H1 (cell line): ENCODE measurements around the gene DOK7. TPM values are rescaled to one million over a fixed set of nuclear protein-coding genes. Genes with fewer than 3 reads are reported as not detected.

Experiments used
- CTCF ChIA-PET: fragments of 300-600 bp; sonication (Branson Sonifier 250); formaldehyde crosslinking; loops from one replicate; lab custom pipeline; 2021; ENCODE audit not compliant: partially characterized antibody; lab: Charles Lee
- POLR2A ChIA-PET: fragments of 300-600 bp; sonication (Branson Sonifier 250); formaldehyde crosslinking; loops from one replicate; lab custom pipeline; 2021; ENCODE audit warnings: inconsistent platforms; ENCODE audit not compliant: partially characterized antibody; lab: Charles Lee
- DNase-seq, 2 experiments: peaks; one replicate each; pipeline versions ENCODE4 v3.0.0 to v3.0.0-alpha.2; 2010 to 2022; ENCODE audit warnings: low spot score in 2 of 2, low read depth in 1 of 2, mixed read lengths in 1 of 2
- FAIRE-seq: peaks from 2 replicates; lab custom pipeline; 2011; peaks lifted over from hg19 to GRCh38; lab: Jason Lieb, UNC
- H2AFZ ChIP-seq: 2 replicates; pipeline ENCODE4 v1.8.1; 2012; ENCODE audit warnings: low read length, inconsistent platforms
- H2AK5ac ChIP-seq: 2 replicates; pipeline ENCODE4 v1.6.1; 2013; ENCODE audit warnings: low read depth, low read length
- H2BK120ac ChIP-seq: replicated peaks from 2 replicates; pipeline ENCODE3; 2013; ENCODE audit warnings: low read depth, low read length, inconsistent platforms
- H2BK12ac ChIP-seq: 2 replicates; pipeline ENCODE4 v1.6.1; 2013; ENCODE audit warnings: low read depth, low read length
- H2BK15ac ChIP-seq: 2 replicates; pipeline ENCODE4 v1.6.1; 2013; ENCODE audit warnings: low read length
- H2BK20ac ChIP-seq: 2 replicates; pipeline ENCODE4 v1.6.1; 2013; ENCODE audit warnings: low read length
- H2BK5ac ChIP-seq: 2 replicates; pipeline ENCODE4 v1.6.1; 2013; ENCODE audit warnings: low read depth, low read length
- H3K14ac ChIP-seq: 2 replicates; pipeline ENCODE4 v1.6.1; 2013; ENCODE audit warnings: inconsistent platforms; ENCODE audit not compliant: insufficient read length
- H3K18ac ChIP-seq: 2 replicates; pipeline ENCODE4 v1.6.1; 2013; ENCODE audit warnings: low read length; ENCODE audit errors: extremely low read depth
- H3K23ac ChIP-seq: 2 replicates; pipeline ENCODE4 v1.6.1; 2013; ENCODE audit warnings: inconsistent platforms; ENCODE audit not compliant: insufficient read length
- H3K23me2 ChIP-seq: 2 replicates; pipeline ENCODE4 v1.6.1; 2013; ENCODE audit warnings: low read depth, low read length
- H3K27ac ChIP-seq: 2 replicates; pipeline ENCODE4 v1.6.1; 2011; ENCODE audit warnings: low read depth, low read length, inconsistent platforms
- H3K27me3 ChIP-seq, 4 experiments: replicated peaks in 1 of 4; 1 replicate in 1 of 4; 2 replicates in 3 of 4; pipeline versions ENCODE4 v1.6.1 to v1.8.1; 2011 to 2013; ENCODE audit warnings: low read length in 3 of 4, mild to moderate bottlenecking in 3 of 4, inconsistent platforms in 2 of 4, mixed read lengths in 2 of 4, moderate library complexity in 1 of 4; ENCODE audit not compliant: control insufficient read depth in 3 of 4, insufficient read depth in 3 of 4; ENCODE audit errors: extremely low read depth in 1 of 4
- H3K36me3 ChIP-seq, 4 experiments: 2 replicates each; pipeline versions ENCODE4 v1.6.1 to v1.8.1; 2011 to 2013; ENCODE audit warnings: mild to moderate bottlenecking in 4 of 4, low read length in 3 of 4, moderate library complexity in 2 of 4, control low read depth in 1 of 4, inconsistent platforms in 1 of 4; ENCODE audit not compliant: insufficient read depth in 4 of 4, control insufficient read depth in 2 of 4
- H3K4ac ChIP-seq: replicated peaks from 2 replicates; pipeline ENCODE3; 2013; ENCODE audit warnings: low read length, low read depth, mixed read lengths, inconsistent platforms; ENCODE audit not compliant: insufficient read length
- H3K4me1 ChIP-seq, 4 experiments: replicated peaks in 1 of 4; 1 replicate in 1 of 4; 2 replicates in 3 of 4; pipeline versions ENCODE4 v1.6.1 to v1.8.1; 2011 to 2013; ENCODE audit warnings: low read length in 3 of 4, inconsistent platforms in 2 of 4, mixed read lengths in 1 of 4; ENCODE audit not compliant: insufficient read depth in 4 of 4, control insufficient read depth in 3 of 4
- H3K4me2 ChIP-seq, 2 experiments: 2 replicates each; pipeline versions ENCODE4 v1.6.1 to v1.8.1; 2011 to 2013; ENCODE audit warnings: low read depth in 2 of 2, low read length in 2 of 2, control low read depth in 1 of 2, inconsistent platforms in 1 of 2, mild to moderate bottlenecking in 1 of 2; ENCODE audit not compliant: insufficient read depth in 1 of 2
- H3K4me3 ChIP-seq, 4 experiments: fragments of 200-600, 300-600 bp in 1 of 4; sonication (generic), shearing (Covaris generic), sonication (Bioruptor Twin) in 1 of 4; 2 replicates each; pipeline versions ENCODE4 v1.5.1 to v1.8.1; 2011 to 2016; ENCODE audit warnings: low read length in 4 of 4, low read depth in 3 of 4, control low read depth in 2 of 4, inconsistent platforms in 2 of 4, mild to moderate bottlenecking in 2 of 4, mixed read lengths in 1 of 4, moderate library complexity in 1 of 4; ENCODE audit not compliant: insufficient read depth in 2 of 4; ENCODE audit errors: extremely low read depth in 1 of 4
- H3K56ac ChIP-seq: replicated peaks from 2 replicates; pipeline ENCODE3; 2013; ENCODE audit warnings: low read depth, mild to moderate bottlenecking, mixed read lengths, low read length, inconsistent platforms; ENCODE audit not compliant: insufficient read length
- H3K79me1 ChIP-seq: 2 replicates; pipeline ENCODE4 v1.6.1; 2013; ENCODE audit warnings: low read depth, low read length, control low read depth
- H3K79me2 ChIP-seq, 2 experiments: 2 replicates each; pipeline versions ENCODE4 v1.6.1 to v1.8.1; 2012 to 2013; ENCODE audit warnings: low read length in 2 of 2, mild to moderate bottlenecking in 2 of 2, inconsistent platforms in 1 of 2; ENCODE audit not compliant: insufficient read depth in 2 of 2, control insufficient read depth in 1 of 2
- H3K9ac ChIP-seq, 4 experiments: replicated peaks in 1 of 4; 1 replicate in 1 of 4; 2 replicates in 3 of 4; pipeline versions ENCODE4 v1.6.1 to v1.8.1; 2011 to 2013; ENCODE audit warnings: low read depth in 3 of 4, low read length in 3 of 4, control low read depth in 2 of 4, mild to moderate bottlenecking in 2 of 4, moderate library complexity in 2 of 4, inconsistent platforms in 1 of 4; ENCODE audit errors: extremely low read depth in 1 of 4
- H3K9me3 ChIP-seq, 2 experiments: 2 replicates each; pipeline versions ENCODE4 v1.6.1 to v1.8.1; 2012 to 2013; ENCODE audit warnings: mild to moderate bottlenecking in 2 of 2, moderate library complexity in 2 of 2, control low read depth in 1 of 2, inconsistent platforms in 1 of 2, low read depth in 1 of 2, low read length in 1 of 2, mixed read lengths in 1 of 2; ENCODE audit not compliant: insufficient read depth in 2 of 2
- H4K20me1 ChIP-seq, 2 experiments: replicated peaks in 1 of 2; 2 replicates each; pipeline versions ENCODE3 to v1.8.1; 2011 to 2013; ENCODE audit warnings: inconsistent platforms in 2 of 2, low read length in 2 of 2, mild to moderate bottlenecking in 1 of 2; ENCODE audit not compliant: insufficient read depth in 2 of 2, control insufficient read depth in 1 of 2
- H4K5ac ChIP-seq: 2 replicates; pipeline ENCODE4 v1.6.1; 2013; ENCODE audit warnings: low read length, low read depth, mixed read lengths, inconsistent platforms; ENCODE audit not compliant: insufficient read length
- H4K8ac ChIP-seq: 2 replicates; pipeline ENCODE4 v1.8.0; 2013; ENCODE audit warnings: mild to moderate bottlenecking, moderate library complexity, low read length, inconsistent platforms; ENCODE audit not compliant: insufficient read depth; ENCODE audit errors: extremely low read depth
- H4K91ac ChIP-seq: replicated peaks from 2 replicates; pipeline ENCODE3; 2013; ENCODE audit warnings: low read length, mixed read lengths, inconsistent platforms; ENCODE audit not compliant: insufficient read length
- BACH1 ChIP-seq: IDR thresholded peaks from 2 replicates; pipeline ENCODE4 v1.6.1; 2012; ENCODE audit warnings: low read length, improper control_type of control experiment
- CBX8 ChIP-seq: fragments of 300-800, 300-1000 bp; sonication (generic); IDR thresholded peaks from 2 replicates; pipeline ENCODE4 v1.7.1; 2016; ENCODE audit warnings: low read depth, low read length, borderline replicate concordance
- EZH2 ChIP-seq: fragments of 200-600 bp; sonication (generic); IDR thresholded peaks from 2 replicates; pipeline ENCODE4 v1.7.1; 2012; ENCODE audit warnings: low read depth, mild to moderate bottlenecking, moderate library complexity, low read length, inconsistent platforms; ENCODE audit not compliant: severe bottlenecking
- HDAC2 ChIP-seq, 2 experiments: fragments of 300-600 bp in 1 of 2; sonication (generic) in 1 of 2; IDR thresholded peaks; 2 replicates each; pipeline ENCODE4 v1.6.1; 2011 to 2012; ENCODE audit warnings: low read depth in 2 of 2, low read length in 2 of 2, mild to moderate bottlenecking in 2 of 2, moderate library complexity in 2 of 2, borderline replicate concordance in 1 of 2, inconsistent platforms in 1 of 2
- KDM1A ChIP-seq: fragments of 200-600, 300-600 bp; sonication (generic); IDR thresholded peaks from 2 replicates; pipeline ENCODE4 v1.7.1; 2016; ENCODE audit warnings: mild to moderate bottlenecking, low read length, borderline replicate concordance
- MAFK ChIP-seq: IDR thresholded peaks from 2 replicates; pipeline ENCODE4 v1.6.1; 2012; ENCODE audit warnings: low read depth, mild to moderate bottlenecking, improper control_type of control experiment, low read length
- NRF1 ChIP-seq: IDR thresholded peaks from 2 replicates; pipeline ENCODE4 v1.6.1; 2011; ENCODE audit warnings: mild to moderate bottlenecking, low read depth, low read length, improper control_type of control experiment
- POLR2AphosphoS5 ChIP-seq: IDR thresholded peaks from 2 replicates; pipeline ENCODE4 v1.6.1; 2011; ENCODE audit warnings: low read depth, low read length
- POU5F1 ChIP-seq: IDR thresholded peaks from 2 replicates; pipeline ENCODE4 v1.6.1; 2011; ENCODE audit warnings: low read depth, mild to moderate bottlenecking, low read length, moderate library complexity
- TAF1 ChIP-seq: IDR thresholded peaks from 2 replicates; pipeline ENCODE4 v1.6.1; 2011; ENCODE audit warnings: mild to moderate bottlenecking, low read depth, low read length
- TBP ChIP-seq: IDR thresholded peaks from 2 replicates; pipeline ENCODE4 v1.6.1; 2011; ENCODE audit warnings: low read depth, low read length, improper control_type of control experiment
- WGBS, 2 experiments: shearing (Covaris generic) in 1 of 2; methylation state at CpG; one replicate each; pipeline versions ENCODE4 v1.1.6 to v1.1.7; 2013 to 2015; ENCODE audit warnings: low lambda C conversion rate in 2 of 2, mixed read lengths in 2 of 2, inconsistent platforms in 1 of 2, low coverage in 1 of 2, missing lambda C conversion rate in 1 of 2; ENCODE audit not compliant: insufficient replicate concordance in 2 of 2, insufficient coverage in 1 of 2, insufficient read length in 1 of 2; ENCODE audit errors: extremely low coverage in 1 of 2, missing lambda C conversion rate in 1 of 2; 5-methylcytosine and 5-hydroxymethylcytosine counted together
- polyA plus RNA-seq, 7 experiments: library from polyadenylated mRNA; depleted of rRNA in 3 of 7; stranded (reverse) in 5 of 7; unstranded in 2 of 7; fragments of >200 nt in 5 of 7; fragments of 200-250 nt in 2 of 7; gene quantifications; 1 replicate in 5 of 7; 2 replicates in 1 of 7; 4 replicates in 1 of 7; pipeline versions ENCODE4 v1.2.1 to v1.2.3, GENCODE V29; 2011 to 2013; ENCODE audit warnings: missing spikeins in 2 of 7, mixed read lengths in 2 of 7
- total RNA-seq: library from RNA; stranded (reverse); fragmentation: NEBNext Ultra II Directional; extraction: Animal tissue kit (Norgen Biotek cat#: 25700); gene quantifications from 2 replicates; pipeline ENCODE4 v1.2.1, GENCODE V29; 2021

DOK7 gene
- total and polyA plus RNA-seq, 2 of the 8 experiments (the other 6 are each of a cell fraction or from before 2014, with no cell fraction given), result 0.32 TPM; not detected in 1

DNA sequence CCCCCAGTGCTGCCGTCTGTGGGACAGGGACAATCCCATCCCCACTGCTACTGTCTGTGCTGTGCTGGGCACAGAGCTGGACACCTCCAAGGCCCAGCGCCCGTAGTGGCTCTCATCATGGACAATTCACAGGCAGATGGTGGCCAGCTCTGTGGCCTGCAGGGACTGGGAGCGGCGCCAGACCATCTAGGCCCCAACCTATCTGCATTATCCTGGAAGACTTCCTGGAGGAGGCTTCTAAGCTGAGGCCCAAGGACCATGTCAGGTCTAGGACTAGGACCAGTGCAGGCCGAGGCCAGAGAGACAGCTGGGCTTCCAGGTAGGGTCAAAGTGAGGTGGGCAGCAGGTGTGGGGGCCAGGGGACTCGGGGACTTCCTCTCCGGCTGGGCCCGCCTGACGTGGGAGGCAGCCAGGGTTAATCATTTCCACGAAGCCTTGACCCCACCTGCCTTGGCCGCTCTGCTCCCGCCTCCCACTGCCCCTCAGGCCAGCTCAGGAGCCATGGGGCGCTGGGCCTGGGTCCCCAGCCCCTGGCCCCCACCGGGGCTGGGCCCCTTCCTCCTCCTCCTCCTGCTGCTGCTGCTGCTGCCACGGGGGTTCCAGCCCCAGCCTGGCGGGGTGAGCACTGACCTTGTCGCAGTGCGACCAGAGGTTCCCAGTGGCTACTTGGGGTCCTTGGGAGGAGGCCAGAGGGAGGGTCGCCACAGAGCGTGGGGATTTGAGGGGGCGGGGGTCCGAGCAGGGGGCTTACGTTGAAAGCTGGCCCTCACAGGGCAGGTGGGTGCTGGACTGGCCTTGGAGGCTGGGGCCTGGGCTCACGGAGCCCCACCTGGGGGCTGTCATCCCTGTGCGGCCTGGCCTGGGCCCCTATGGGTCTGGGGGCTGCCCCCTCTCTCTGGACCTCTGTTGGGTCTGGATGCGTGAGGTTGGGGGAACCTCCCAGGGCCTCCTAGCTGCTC, 21.3 kb upstream of the DOK7 start, which contains the start of gene HGFAC:
TSS of gene HGFAC (plus strand) at position 468 of the 959 bp plus-strand sequence. CDS start at position 502, 34 bp downstream.
- no peaks in the 10 kb centered on the region for H3K4me1 ChIP-seq
- no peak within 1 kb of the TSS for H2BK5ac ChIP-seq
- no peak within 1 kb of the TSS for H2AFZ ChIP-seq
- no peak within 1 kb of the TSS for H2AK5ac ChIP-seq
- H2BK20ac ChIP-seq, result no peak within 1 kb of the TSS
- no peak within 1 kb of the TSS for H3K14ac ChIP-seq
- no peak within 1 kb of the TSS for H3K56ac ChIP-seq
- H3K23me2 ChIP-seq, result no peaks in the 10 kb centered on the region
- no peaks in the 10 kb centered on the region for H3K36me3 ChIP-seq
- no peak within 1 kb of the TSS for H3K9ac ChIP-seq
- WGBS, 2 experiments, result 92% methylated on average over 17 of the region's 27 CpGs; no CpG with 5 or more reads in 1 of the 2 experiments
- no peaks in the 10 kb centered on the region for H4K20me1 ChIP-seq
- no peaks in the 10 kb centered on the region; a peak in 1 of 7 replicates for H3K27me3 ChIP-seq
- H4K91ac ChIP-seq, result no peak within 1 kb of the TSS
- no peak within 1 kb of the TSS; the same call in 1 of the 2 replicates for H3K27ac ChIP-seq
- H4K5ac ChIP-seq, result no peak within 1 kb of the TSS
- H2BK12ac ChIP-seq, result 0 out of 2 replicates have a peak within 1 kb of the TSS, but pooled peaks have one; percentile 17
- no peak within 1 kb of the TSS for H3K4me3 ChIP-seq
- H2BK120ac ChIP-seq, result no peak within 1 kb of the TSS
- no peak within 1 kb of the TSS for H3K23ac ChIP-seq
- H3K4ac ChIP-seq, result no peak within 1 kb of the TSS
- no peak within 1 kb of the TSS for H2BK15ac ChIP-seq
- DNase-seq (no peak), FAIRE-seq (no peak)
- H3K9me3 ChIP-seq, result no peaks in the 10 kb centered on the region
- H4K8ac ChIP-seq, result peak within 1 kb of the TSS; percentile 68
- no peaks in the 10 kb centered on the region for H3K79me2 ChIP-seq
- ChIA-PET POLR2A (interaction anchor here (0.9 to 1.0 kb wide), 2 partner anchors 13 to 213 kb away, joined by 3 read pairs; no protein-coding TSS in a partner anchor), CTCF (interaction anchor here (0.7 to 11.6 kb wide), 17 partner anchors 7 to 197 kb away, joined by 3 to 152 read pairs (median 5); no protein-coding TSS in a partner anchor)
- H3K4me2 ChIP-seq, result no peak within 1 kb of the TSS
- no peak within 1 kb of the TSS for H3K18ac ChIP-seq
- H3K79me1 ChIP-seq, result no peaks in the 10 kb centered on the region
- TF ChIP-seq MAFK (no peak), HDAC2 (IDR thresholded peaks at IDR 0.05; ENCODE audit: borderline replicate concordance in 1 of 2, low read depth in 2 of 2, low read length in 2 of 2) (no peak), TAF1 (no peak), TBP (no peak), KDM1A (no peak), NRF1 (no peak), POLR2AphosphoS5 (no peak), POU5F1 (no peak), CBX8 (no peak), BACH1 (no peak), EZH2 (no peak)
